Adrenal gland (tissue), 12 donors: ENCODE data around the gene CPPED1. TPM values are rescaled to one million over a fixed set of nuclear protein-coding genes. Genes with fewer than 3 reads are reported as not detected.

ENCODE experiments used
- DNase-seq, 7 donors: peaks; one replicate each; pipeline ENCODE4 v3.0.0-alpha.2; 2019 to 2020
- H3K27ac ChIP-seq, 5 donors: fragments of 200-600 bp; sonication (generic) in 4 of 5; 1 replicate in 3 of 5; 2 replicates in 2 of 5; pipeline versions ENCODE4 v1.5.1 to v1.8.0; 2016 to 2020; ENCODE audit warnings: mild to moderate bottlenecking in 1 of 5
- H3K27me3 ChIP-seq: fragments of 200-600 bp; 2 replicates; pipeline ENCODE4 v1.8.0; 2021
- H3K36me3 ChIP-seq, 2 donors: fragments of 200-600 bp; replicated peaks in 1 of 2; 1 replicate in 1 of 2; 2 replicates in 1 of 2; pipeline versions ENCODE4 v1.5.1 to v1.8.0; 2018 to 2022
- H3K4me1 ChIP-seq, 2 donors: fragments of 200-600 bp; replicated peaks in 1 of 2; 1 replicate in 1 of 2; 2 replicates in 1 of 2; pipeline versions ENCODE4 v1.5.1 to v1.8.0; 2018 to 2021
- H3K4me3 ChIP-seq, 4 donors: fragments of 200-600 bp; sonication (generic) in 3 of 4; one replicate each; pipeline ENCODE4 v1.5.1; 2016 to 2018
- H3K9me3 ChIP-seq, 3 donors: fragments of 200-600 bp; sonication (generic) in 1 of 3; replicated peaks in 1 of 3; 1 replicate in 2 of 3; 2 replicates in 1 of 3; pipeline versions ENCODE4 v1.5.1 to v1.8.0; 2016 to 2021
- CTCF ChIP-seq, 6 experiments: fragments of 450-650 bp in 4 of 6; fragments of 200-600 bp in 2 of 6; sonication (generic) in 1 of 6; IDR thresholded peaks; 1 replicate in 5 of 6; 2 replicates in 1 of 6; pipeline versions ENCODE4 v1.5.1 to v1.8.0; 2016 to 2021; ENCODE audit warnings: antibody characterized with exemption in 6 of 6, mild to moderate bottlenecking in 2 of 6, moderate library complexity in 1 of 6
- POLR2A ChIP-seq, 2 donors: fragments of 450-650 bp; IDR thresholded peaks; one replicate each; pipeline ENCODE4 v1.6.1; 2017; ENCODE audit warnings: antibody characterized with exemption in 2 of 2, mild to moderate bottlenecking in 2 of 2, moderate library complexity in 1 of 2
- WGBS, 4 donors: extraction: QIAGEN DNeasy Blood & Tissue Kit in 2 of 4; methylation state at CpG; one replicate each; pipeline versions ENCODE4 v1.1.5 to v1.1.7; 2013 to 2017; 5-methylcytosine and 5-hydroxymethylcytosine counted together
- intact Hi-C, 2 donors: fragments of 100-400 bp; cut with DNase I; formaldehyde crosslinking; loops; one replicate each; pipeline versions ENCODE4 v1.14.1 to v1.15.0; 2022 to 2023
- polyA plus RNA-seq, 3 donors: library from polyadenylated mRNA; stranded (reverse); fragments of 200-250 nt in 2 of 3; fragments of 350-450 nt in 1 of 3; fragmentation: Illumina TruSeq in 1 of 3; extraction: RNeasy Lipid Tissue Mini Kit (QIAGEN cat#74804) in 1 of 3; gene quantifications; one replicate each; pipeline ENCODE4 v1.2.3, GENCODE V29; 2013 to 2014
- total RNA-seq, 9 donors: library from RNA; depleted of rRNA in 4 of 9; stranded (reverse); fragments of >200 nt in 4 of 9; fragments of 120-200 nt in 1 of 9; fragmentation: NEBNext Ultra II Directional in 1 of 9; extraction: Animal tissue kit (Norgen Biotek cat#: 25700) in 1 of 9; gene quantifications; one replicate each; pipeline versions ENCODE4 v1.1.0 to v1.2.4, GENCODE V29; 2013 to 2023
- donor health status: healthy with polysubstance abuse.
- donor health status: Bipolar disorder and iron deficiency.
- donor health status: DM: yes; HTN: yes; CAD: no.
- donor health status: DM: no; HTN: no; CAD: no.
- donor health status: DM: no; HTN: no; CAD: no.
- donor health status: DM: yes; HTN: yes; CAD: no.

Gene CPPED1
- total and polyA plus RNA-seq, 12 donors, result 8.1 to 38.1 (median 14.2) TPM

GRCh38 chr16:12625716-12626115 is 178.0 kb downstream of the CPPED1 start:
- Histone ChIP-seq H3K27me3 (no peaks in the 10 kb centered on the region), H3K4me3 (no peak overlapping the region), H3K36me3 (no peaks in the 10 kb centered on the region), H3K27ac (no peak overlapping the region), H3K9me3 (no peaks in the 10 kb centered on the region), H3K4me1 (no peaks in the 10 kb centered on the region)
- WGBS, 4 donors, result 69 to 79% (median 76%) methylated on average over 7 to 10 of the region's 10 CpGs
- TF ChIP-seq CTCF (IDR thresholded peaks at IDR 0.05), result no peak
- TF ChIP-seq POLR2A (IDR thresholded peaks at IDR 0.05), result no peak
- intact Hi-C loops, result no loop called here
- no peak for DNase-seq

- Histone ChIP-seq H3K27me3 (no peaks in the 10 kb centered on the region), H3K9me3 (no peaks in the 10 kb centered on the region), H3K4me1 (no peaks in the 10 kb centered on the region), H3K4me3 (no peak overlapping the region), H3K36me3 (no peaks in the 10 kb centered on the region), H3K27ac (no peak overlapping the region)
- intact Hi-C loops, result no loop called here
- TF ChIP-seq CTCF (IDR thresholded peaks at IDR 0.05) (no peak), POLR2A (IDR thresholded peaks at IDR 0.05) (no peak)
- no peak for DNase-seq
- 68 to 73% (median 71%) methylated on average over 4 to 7 of the region's 7 CpGs for WGBS, 4 donors
Measured at GRCh38 chr16:12625068-12625467, 178.6 kb downstream of the CPPED1 start.

GRCh38 chr16:12620150-12620549 is 183.5 kb downstream of the CPPED1 start:
- intact Hi-C loops, result no loop called here
- H3K9me3 ChIP-seq, result no peaks in the 10 kb centered on the region
- H3K4me1 ChIP-seq, result no peaks in the 10 kb centered on the region
- no peak overlapping the region for H3K27ac ChIP-seq
- H3K27me3 ChIP-seq, result no peaks in the 10 kb centered on the region
- no peaks in the 10 kb centered on the region for H3K36me3 ChIP-seq
- WGBS, 4 donors, result 33 to 53% (median 48%) methylated on average over 1 of the region's 1 CpG
- TF ChIP-seq POLR2A (IDR thresholded peaks at IDR 0.05) (no peak), CTCF (IDR thresholded peaks at IDR 0.05) (no peak)
- DNase-seq, result no peak
- no peak overlapping the region for H3K4me3 ChIP-seq

GRCh38 chr16:12618515-12618914 is 185.2 kb downstream of the CPPED1 start:
- WGBS, 4 donors, result 74 to 91% (median 84%) methylated on average over 3 of the region's 3 CpGs
- Histone ChIP-seq H3K9me3 (no peaks in the 10 kb centered on the region), H3K27ac (no peak overlapping the region), H3K27me3 (no peaks in the 10 kb centered on the region), H3K36me3 (no peaks in the 10 kb centered on the region), H3K4me1 (no peaks in the 10 kb centered on the region), H3K4me3 (no peak overlapping the region)
- TF ChIP-seq CTCF (IDR thresholded peaks at IDR 0.05) (no peak), POLR2A (IDR thresholded peaks at IDR 0.05) (no peak)
- no peak for DNase-seq
- intact Hi-C loops, result no loop called here
